Mesothelial cell of epicardium (in vitro differentiated cells): ENCODE data around the gene GINS3. TPM values are rescaled to one million over a fixed set of nuclear protein-coding genes. Genes with fewer than 3 reads are reported as not detected.

Experiments
- DNase-seq, 2 experiments: peaks; one replicate each; pipeline ENCODE4 v3.0.0; 2021; ENCODE audit warnings: low spot score in 2 of 2; ENCODE audit not compliant: unreplicated experiment in 2 of 2
- H3K27ac Mint-ChIP-seq: 2 replicates; pipeline ENCODE4 v1.8.0; 2021; ENCODE audit warnings: mixed read lengths
- H3K27me3 Mint-ChIP-seq: 2 replicates; pipeline ENCODE4 v1.8.0; 2021; ENCODE audit warnings: low read depth, mixed read lengths
- H3K36me3 Mint-ChIP-seq: 2 replicates; pipeline ENCODE4 v1.8.0; 2021; ENCODE audit warnings: mixed read lengths
- H3K4me1 Mint-ChIP-seq: 2 replicates; pipeline ENCODE4 v1.8.0; 2021; ENCODE audit warnings: mixed read lengths
- H3K4me3 Mint-ChIP-seq: 2 replicates; pipeline ENCODE4 v1.8.0; 2021; ENCODE audit warnings: mild to moderate bottlenecking, moderate library complexity, mixed read lengths
- H3K9me3 Mint-ChIP-seq: 2 replicates; pipeline ENCODE4 v1.8.0; 2021; ENCODE audit warnings: mixed read lengths
- CTCF ChIP-seq: fragments of 200-600 bp; sonication (generic); IDR thresholded peaks from one replicate; pipeline ENCODE4 v1.5.0; 2021; ENCODE audit warnings: antibody characterized with exemption; ENCODE audit not compliant: unreplicated experiment
- total RNA-seq: library from RNA; stranded (reverse); gene quantifications from 3 replicates; pipeline ENCODE4 v1.2.1, GENCODE V29; 2021

GINS3 gene
- total RNA-seq, 1 donor from 2014 or later = 5.0 TPM

GRCh38 chr16:58426966-58427365, 34.7 kb downstream of the GINS3 start:
- no peak for TF ChIP-seq CTCF
- H3K4me3 Mint-ChIP-seq = no peak overlapping the region
- no peak overlapping the region for H3K27ac Mint-ChIP-seq
- H3K36me3 Mint-ChIP-seq = no peaks in the 10 kb centered on the region
- no peaks in the 10 kb centered on the region for H3K4me1 Mint-ChIP-seq
- DNase-seq = no peak
- no peaks in the 10 kb centered on the region for H3K9me3 Mint-ChIP-seq
- peaks cover 47% of the 10 kb centered on the region for H3K27me3 Mint-ChIP-seq

GRCh38 chr16:58428621-58429542, 36.6 kb downstream of the GINS3 start:
- TF ChIP-seq CTCF = no peak
- Mint-ChIP-seq H3K36me3 (no peaks in the 10 kb centered on the region), H3K9me3 (no peaks in the 10 kb centered on the region), H3K4me3 (no peak overlapping the region), H3K4me1 (no peaks in the 10 kb centered on the region), H3K27me3 (peaks cover 41% of the 10 kb centered on the region), H3K27ac (no peak overlapping the region)
- no peak for DNase-seq

GRCh38 chr16:58430718-58431117, 38.4 kb downstream of the GINS3 start:
- H3K4me1 Mint-ChIP-seq = no peaks in the 10 kb centered on the region
- TF ChIP-seq CTCF = no peak
- peaks cover 30% of the 10 kb centered on the region for H3K27me3 Mint-ChIP-seq

GRCh38 chr16:58433569-58433951, 41.3 kb downstream of the GINS3 start:
- Mint-ChIP-seq H3K4me3 (no peak overlapping the region), H3K9me3 (no peaks in the 10 kb centered on the region), H3K27ac (no peak overlapping the region), H3K4me1 (no peaks in the 10 kb centered on the region), H3K27me3 (peaks cover 12% of the 10 kb centered on the region), H3K36me3 (no peaks in the 10 kb centered on the region)
- no peak for TF ChIP-seq CTCF
- DNase-seq = no peak

More at GRCh38 chr16:58430718-58431117, 38.4 kb downstream of the GINS3 start:
- Mint-ChIP-seq H3K36me3 (no peaks in the 10 kb centered on the region), H3K4me3 (no peak overlapping the region), H3K9me3 (no peaks in the 10 kb centered on the region), H3K27ac (no peak overlapping the region)
- DNase-seq = no peak

GRCh38 chr16:58435779-58436178, 43.5 kb downstream of the GINS3 start:
- Mint-ChIP-seq H3K36me3 (no peaks in the 10 kb centered on the region), H3K9me3 (no peaks in the 10 kb centered on the region), H3K27me3 (peaks cover 3% of the 10 kb centered on the region), H3K4me1 (no peaks in the 10 kb centered on the region), H3K27ac (no peak overlapping the region), H3K4me3 (no peak overlapping the region)
- DNase-seq = no peak
- no peak for TF ChIP-seq CTCF
